ENCODE results near the gene LRFN4. TPM values are rescaled to one million over a fixed set of nuclear protein-coding genes. Genes with fewer than 3 reads are reported as not detected.

LRFN4 gene
- total and polyA plus RNA-seq, 2 of the 8 experiments (the other 6 are each of a cell fraction or from before 2014, with no cell fraction given), result 49.8 to 64.3 TPM

- H4K20me1 ChIP-seq (replicated peaks in 1 of 2; ENCODE audit: control insufficient read depth in 1 of 2, insufficient read depth in 2 of 2, low read length in 2 of 2), result peaks cover 0 to 2% of the 10 kb centered on the region in 2 experiments
- no peak overlapping the region for H3K4me2 ChIP-seq (ENCODE audit: insufficient read depth in 1 of 2, low read depth in 2 of 2, low read length in 2 of 2)
- H3K4me1 ChIP-seq (replicated peaks in 1 of 4; ENCODE audit: control insufficient read depth in 3 of 4, insufficient read depth in 4 of 4, low read length in 3 of 4), result peaks cover 0 to 12% (median 2%) of the 10 kb centered on the region in 4 experiments; a peak in 5 of 7 replicates
- no peaks in the 10 kb centered on the region; a peak in 1 of 8 replicates for H3K36me3 ChIP-seq (ENCODE audit: control insufficient read depth in 2 of 4, insufficient read depth in 4 of 4, low read length in 3 of 4)
- H3K23me2 ChIP-seq (ENCODE audit: low read depth, low read length), result no peaks in the 10 kb centered on the region
- H2BK120ac ChIP-seq (replicated peaks; ENCODE audit: low read depth, low read length), result no peak overlapping the region
- no peak overlapping the region for H2BK5ac ChIP-seq (ENCODE audit: low read depth, low read length)
- POLR2A ChIA-PET (ENCODE audit: partially characterized antibody), result interaction anchor here (1.3 to 2.4 kb wide), 6 partner anchors 10 to 226 kb away, joined by 5 to 7 read pairs (median 6); partner anchors contain the start of genes C11orf86, RBM4 and RCE1
- no peak for FAIRE-seq
- no peak overlapping the region for H2BK15ac ChIP-seq (ENCODE audit: low read length)
- no peak overlapping the region for H4K91ac ChIP-seq (replicated peaks; ENCODE audit: insufficient read length, low read length)
- no peak overlapping the region for H3K27ac ChIP-seq (ENCODE audit: low read depth, low read length)
- H3K79me2 ChIP-seq (ENCODE audit: control insufficient read depth in 1 of 2, insufficient read depth in 2 of 2, low read length in 2 of 2), result no peaks in the 10 kb centered on the region
- H4K5ac ChIP-seq (ENCODE audit: insufficient read length, low read depth, low read length), result no peak overlapping the region
- no peaks in the 10 kb centered on the region for H3K79me1 ChIP-seq (ENCODE audit: low read depth, low read length)
- H3K27me3 ChIP-seq (replicated peaks in 1 of 4; ENCODE audit: control insufficient read depth in 3 of 4, extremely low read depth in 1 of 4, insufficient read depth in 3 of 4, low read length in 3 of 4), result no peaks in the 10 kb centered on the region
- no peak overlapping the region for H2AFZ ChIP-seq (ENCODE audit: low read length)
- CTCF ChIA-PET (ENCODE audit: partially characterized antibody), result interaction anchor here (0.6 to 13.8 kb wide), 9 partner anchors 11 to 476 kb away, joined by 3 to 199 read pairs (median 8); partner anchors contain the start of genes C11orf86 and RCE1
- no peak for DNase-seq (ENCODE audit: low read depth in 1 of 2, low spot score in 2 of 2)
- no peak overlapping the region for H3K56ac ChIP-seq (replicated peaks; ENCODE audit: insufficient read length, low read depth, low read length)
- no peak overlapping the region for H3K23ac ChIP-seq (ENCODE audit: insufficient read length)
- no peak overlapping the region for H2AK5ac ChIP-seq (ENCODE audit: low read depth, low read length)
- H3K9ac ChIP-seq (replicated peaks in 1 of 4; ENCODE audit: extremely low read depth in 1 of 4, low read depth in 3 of 4, low read length in 3 of 4), result no peak overlapping the region
- H2BK20ac ChIP-seq (ENCODE audit: low read length), result no peak overlapping the region
- H3K4me3 ChIP-seq (ENCODE audit: extremely low read depth in 1 of 4, insufficient read depth in 2 of 4, low read depth in 3 of 4, low read length in 4 of 4), result no peak overlapping the region
- H3K9me3 ChIP-seq (ENCODE audit: insufficient read depth in 2 of 2, low read depth in 1 of 2, low read length in 1 of 2), result no peaks in the 10 kb centered on the region
- H2BK12ac ChIP-seq (ENCODE audit: low read depth, low read length), result no peak overlapping the region
- no peak overlapping the region for H3K4ac ChIP-seq (replicated peaks; ENCODE audit: insufficient read length, low read depth, low read length)
- no peak overlapping the region for H3K18ac ChIP-seq (ENCODE audit: extremely low read depth, low read length)
- peak overlapping the region; percentile 76; the same call in 1 of the 2 replicates for H4K8ac ChIP-seq (ENCODE audit: extremely low read depth, insufficient read depth, low read length)
- WGBS, 2 experiments (ENCODE audit: extremely low coverage in 1 of 2, insufficient coverage in 1 of 2, insufficient read length in 1 of 2, insufficient replicate concordance in 2 of 2, low coverage in 1 of 2, low lambda C conversion rate in 2 of 2, missing lambda C conversion rate in 1 of 2), result 82% methylated on average over 17 of the region's 23 CpGs; no CpG with 5 or more reads in 1 of the 2 experiments
- no peak overlapping the region for H3K14ac ChIP-seq (ENCODE audit: insufficient read length)
- no peak for TF ChIP-seq E2F6 (IDR thresholded peaks at IDR 0.05)
These were observed 8.2 kb downstream of the LRFN4 start for GRCh38 chr11:66864924-66865697.

Data from H1 (cell line).